Activated T-cell treated with anti-CD3 and anti-CD28 coated beads, Interleukin-2, amount 50 U/mL, for 4 hours (primary cell): Measurements from ENCODE around the gene OBSL1. TPM values are rescaled to one million over a fixed set of nuclear protein-coding genes. Genes with fewer than 3 reads are reported as not detected.

Experiments used
- ATAC-seq, 2 donors: fragments of 200-7000 bp; cut with Tn5 transposase; one replicate each; pipeline ENCODE4 v1.10.0; 2021
- DNase-seq: peaks from one replicate; pipeline ENCODE4 v3.0.0-alpha.2; 2020
- H3K27me3 Mint-ChIP-seq: one replicate; pipeline ENCODE4 v1.8.0; 2021; ENCODE audit warnings: low read depth, mixed read lengths
- H3K36me3 Mint-ChIP-seq: one replicate; pipeline ENCODE4 v1.8.0; 2022; ENCODE audit warnings: mixed read lengths; ENCODE audit not compliant: insufficient read depth
- H3K4me1 Mint-ChIP-seq: one replicate; pipeline ENCODE4 v1.8.0; 2021; ENCODE audit warnings: low read depth, mixed read lengths
- H3K4me3 Mint-ChIP-seq: one replicate; pipeline ENCODE4 v1.8.0; 2021; ENCODE audit warnings: mild to moderate bottlenecking, moderate library complexity, mixed read lengths
- H3K9me3 Mint-ChIP-seq: one replicate; pipeline ENCODE4 v1.8.0; 2021; ENCODE audit warnings: mixed read lengths
- total RNA-seq, 3 donors: library from RNA; stranded (reverse); gene quantifications; one replicate each; pipeline ENCODE4 v1.2.1, GENCODE V29; 2021

The OBSL1 gene
- total RNA-seq, 3 donors from 2014 or later, result 0.37 to 1.1 (median 0.60) TPM

DNA sequence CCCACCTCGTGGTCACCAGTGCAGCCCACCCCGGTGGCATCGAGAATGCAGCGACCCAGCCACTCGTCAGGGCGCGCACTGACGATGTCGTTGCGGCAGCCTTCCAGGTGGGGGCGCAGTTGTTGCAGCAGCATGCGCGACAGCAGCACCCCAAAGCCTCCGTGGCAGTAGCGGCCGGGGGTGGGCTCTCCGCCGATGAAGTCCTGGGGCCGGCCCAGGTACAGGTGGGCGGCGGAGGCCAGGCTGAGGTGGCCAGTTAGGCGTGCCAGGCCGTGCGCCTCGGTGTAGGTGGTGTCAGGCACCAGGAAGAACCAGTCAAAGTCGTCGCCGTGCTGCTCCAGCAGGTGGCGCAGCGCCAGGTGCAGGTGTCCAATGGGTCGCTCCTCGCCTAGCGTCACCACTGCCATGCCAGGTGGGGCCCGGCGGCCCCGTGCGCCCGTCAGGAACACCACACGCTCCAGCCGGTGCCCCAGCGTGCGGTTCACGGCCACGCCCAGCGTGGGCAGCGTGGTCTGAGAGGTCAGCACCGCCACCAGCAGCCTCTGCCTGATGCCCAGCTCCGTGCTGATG is 29.6 kb downstream of the OBSL1 start:
- H3K4me1 Mint-ChIP-seq, result peaks cover 25% of the 10 kb centered on the region
- H3K9me3 Mint-ChIP-seq, result no peaks in the 10 kb centered on the region
- peak overlapping the region; percentile 62 for H3K4me3 Mint-ChIP-seq
- DNase-seq (peak; percentile 84), ATAC-seq (peak; percentile 36 to 39)
- no peaks in the 10 kb centered on the region for H3K27me3 Mint-ChIP-seq
- peaks cover 15% of the 10 kb centered on the region for H3K36me3 Mint-ChIP-seq

DNA sequence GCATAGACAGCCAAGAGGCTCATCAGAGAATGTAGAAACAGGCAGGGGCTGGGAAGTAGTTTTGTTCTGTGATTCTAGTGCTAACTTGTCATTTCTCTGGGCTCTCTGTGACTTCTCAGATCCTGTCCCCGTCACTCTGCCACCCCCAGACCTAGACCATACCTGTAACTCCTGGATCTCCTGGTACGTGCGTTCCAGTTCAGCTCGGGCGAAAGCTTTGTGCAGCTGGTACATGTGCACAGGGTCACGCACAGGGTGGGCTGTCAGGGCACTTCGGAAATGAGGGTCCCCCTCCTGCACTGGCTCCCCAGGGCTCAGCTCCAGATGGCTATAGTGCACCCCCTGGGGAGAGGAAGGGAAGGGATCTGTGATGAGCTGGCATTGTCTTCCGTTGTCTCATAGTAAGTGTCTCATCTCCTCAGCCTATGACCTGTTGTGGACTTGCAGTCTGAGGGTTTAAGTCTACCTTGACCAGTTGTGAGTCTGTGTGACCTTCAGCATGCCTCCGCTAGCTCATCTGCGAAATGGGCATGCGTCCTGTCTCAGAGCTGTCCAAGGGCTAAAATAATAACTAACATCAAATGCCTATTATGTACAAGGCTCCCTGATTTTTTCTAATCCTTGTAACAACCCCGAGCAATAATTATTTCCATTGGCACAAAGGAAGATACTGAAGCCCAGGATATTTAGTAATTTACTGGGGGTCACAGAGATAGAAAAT is 30.4 kb downstream of the OBSL1 start:
- DNase-seq (no peak), ATAC-seq (no peak)
- Mint-ChIP-seq H3K36me3 (peaks cover 15% of the 10 kb centered on the region), H3K27me3 (no peaks in the 10 kb centered on the region), H3K4me1 (peaks cover 25% of the 10 kb centered on the region), H3K9me3 (no peaks in the 10 kb centered on the region), H3K4me3 (peak overlapping the region; percentile 37)

DNA sequence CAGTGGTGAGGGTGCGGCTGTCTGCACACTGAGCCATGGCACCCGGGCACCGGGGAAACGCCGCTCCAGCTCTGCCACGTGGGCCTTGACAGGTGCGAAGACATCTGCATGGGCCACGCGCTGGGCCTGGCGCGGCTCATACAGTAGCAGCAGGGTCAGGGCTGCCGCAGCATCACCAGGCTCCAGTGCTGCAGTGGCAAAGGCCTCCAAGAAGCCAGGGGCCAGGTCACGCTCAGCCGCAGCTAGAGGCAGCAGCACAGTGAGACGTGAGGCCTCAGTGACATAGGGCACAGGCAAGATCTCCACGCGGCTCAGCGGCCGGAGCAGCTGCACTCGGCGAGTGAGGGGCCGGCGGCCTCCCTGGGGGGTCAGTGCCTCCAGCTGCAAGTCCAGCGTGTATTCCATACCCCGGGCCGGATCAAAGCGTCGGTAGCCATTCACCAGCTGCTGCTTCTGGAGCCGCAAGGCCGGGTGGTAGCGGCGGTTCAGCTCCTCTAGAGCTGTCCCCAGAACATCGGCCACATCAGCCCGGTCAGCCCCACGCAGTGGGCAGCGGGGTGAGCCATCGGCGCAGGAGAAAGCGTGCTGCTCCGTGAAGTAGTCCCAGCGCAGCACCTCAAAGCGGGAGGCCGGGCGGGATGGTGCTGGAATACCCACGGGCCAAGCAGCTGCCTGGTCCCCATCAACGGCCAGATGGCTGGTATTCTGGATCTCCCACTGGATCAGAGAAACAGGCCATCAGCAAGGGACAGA is 31.2 kb downstream of the OBSL1 start:
- H3K9me3 Mint-ChIP-seq, result no peaks in the 10 kb centered on the region

DNA sequence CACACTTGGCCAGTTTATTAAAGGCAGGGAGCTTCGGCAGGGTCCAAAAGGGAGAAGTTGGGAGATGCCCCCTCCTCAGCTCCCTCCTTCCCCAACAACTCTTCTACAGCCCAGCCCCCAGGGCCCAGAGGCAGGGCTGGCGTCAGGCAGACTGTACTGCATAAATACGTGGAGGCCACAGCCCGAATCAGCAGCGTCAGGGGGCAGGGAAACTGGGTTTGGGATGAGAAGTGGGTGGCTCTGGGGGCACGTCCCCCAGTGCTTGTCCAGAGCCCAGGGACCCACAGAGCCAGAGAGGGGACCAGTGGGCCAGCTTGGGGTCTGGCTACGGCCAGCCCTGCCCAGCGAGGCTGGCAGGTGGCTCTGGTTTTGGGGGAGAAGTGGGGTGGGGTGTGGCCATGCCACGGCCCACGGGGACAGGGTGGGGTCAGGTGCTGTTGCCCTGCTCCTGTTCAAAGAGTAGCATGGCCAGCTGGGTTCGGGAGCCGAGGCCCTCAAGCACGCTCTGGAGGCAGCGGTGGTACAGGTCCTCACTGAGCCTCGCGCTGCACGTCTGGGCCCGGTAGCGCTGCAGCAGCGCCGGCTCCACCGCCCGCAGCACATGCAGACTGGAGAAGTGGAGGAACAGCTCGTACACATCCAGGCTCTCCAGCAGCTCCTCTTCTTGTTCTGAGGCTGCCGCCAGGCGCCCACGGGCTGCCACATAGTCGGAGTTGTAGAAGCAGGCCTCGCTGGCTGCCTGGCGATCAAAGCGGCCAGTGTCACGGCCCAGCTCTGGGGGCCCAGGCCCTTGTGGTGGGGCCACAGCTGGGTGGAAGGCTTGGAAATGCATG is 32.2 kb downstream of the OBSL1 start:
- Mint-ChIP-seq H3K4me1 (peaks cover 18% of the 10 kb centered on the region), H3K4me3 (no peak overlapping the region), H3K9me3 (no peaks in the 10 kb centered on the region), H3K27me3 (no peaks in the 10 kb centered on the region), H3K36me3 (peaks cover 15% of the 10 kb centered on the region)
- ATAC-seq (no peak), DNase-seq (no peak)

More for the DNA sequence above, 31.2 kb downstream of the OBSL1 start:
- Mint-ChIP-seq H3K36me3 (peaks cover 15% of the 10 kb centered on the region), H3K4me1 (peaks cover 25% of the 10 kb centered on the region), H3K4me3 (no peak overlapping the region), H3K27me3 (no peaks in the 10 kb centered on the region)
- ATAC-seq (no peak), DNase-seq (no peak)

DNA sequence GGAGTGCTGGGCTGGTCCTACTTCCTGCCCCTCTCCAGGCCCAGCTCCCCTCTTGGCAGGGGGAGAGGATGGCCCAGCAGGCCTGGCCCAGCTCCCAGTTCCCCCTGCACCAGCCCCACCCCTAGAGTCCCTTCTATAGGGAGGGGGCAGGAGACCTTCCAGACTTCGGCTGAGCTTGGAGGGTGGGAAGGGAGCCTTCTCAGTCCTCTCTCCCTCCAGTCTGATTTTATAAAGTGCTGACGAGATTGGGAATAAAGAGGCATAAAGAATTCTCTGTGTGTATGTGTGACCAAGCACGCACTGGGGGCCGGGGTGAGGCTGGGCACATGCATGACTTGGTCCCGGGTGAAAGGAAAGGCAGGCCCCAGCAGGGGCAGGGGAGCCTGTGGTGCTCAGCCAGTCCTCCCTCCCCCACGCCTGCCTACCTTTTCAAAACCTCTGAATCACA is 32.8 kb downstream of the OBSL1 start:
- Mint-ChIP-seq H3K27me3 (peaks cover 2% of the 10 kb centered on the region), H3K36me3 (peaks cover 15% of the 10 kb centered on the region), H3K4me1 (peaks cover 17% of the 10 kb centered on the region), H3K9me3 (no peaks in the 10 kb centered on the region), H3K4me3 (no peak overlapping the region)
- ATAC-seq, result no peak
- DNase-seq, result no peak

DNA sequence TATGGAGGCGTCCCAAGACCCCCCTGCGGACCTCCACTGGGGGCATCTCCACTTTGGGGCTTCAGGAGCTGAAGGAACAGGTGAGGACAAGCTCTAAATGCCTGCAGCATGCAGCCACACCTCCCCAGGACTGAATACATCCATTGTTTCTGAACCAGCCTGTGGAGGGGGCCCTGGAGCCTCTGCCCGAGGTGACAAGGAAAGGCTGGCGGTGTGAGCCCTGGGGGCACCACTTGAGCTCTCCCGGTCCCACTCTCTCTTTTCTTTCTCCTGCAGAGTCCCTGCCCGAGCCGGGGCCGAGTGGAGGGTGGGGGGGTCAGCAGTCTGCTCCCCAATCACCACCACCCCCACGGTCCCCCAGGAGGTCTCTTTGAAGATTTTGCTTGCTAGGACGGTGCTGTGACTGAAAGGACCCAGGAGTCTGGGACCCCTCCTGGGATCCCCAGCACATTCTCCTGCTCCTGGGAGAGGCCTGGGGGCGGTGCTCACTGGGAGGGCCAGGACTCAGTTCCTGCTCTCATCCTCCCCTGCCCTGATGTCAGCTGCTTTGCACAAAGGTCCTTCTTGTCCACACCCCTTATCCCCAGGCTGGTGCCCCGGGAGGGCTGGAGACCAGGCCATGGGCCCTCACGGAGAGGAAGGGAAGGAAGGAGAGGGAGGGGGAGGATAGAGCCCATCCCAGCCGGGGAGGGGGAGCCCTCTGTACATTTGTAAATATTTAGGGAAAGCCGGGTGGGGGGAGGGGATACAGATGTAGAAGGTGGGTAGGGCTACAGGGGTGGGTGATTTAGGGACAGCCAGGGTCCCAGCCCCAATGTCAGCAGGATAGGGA is 33.5 kb downstream of the OBSL1 start:
- DNase-seq (no peak), ATAC-seq (no peak)
- H3K4me3 Mint-ChIP-seq, result no peak overlapping the region
- H3K9me3 Mint-ChIP-seq, result no peaks in the 10 kb centered on the region
- H3K27me3 Mint-ChIP-seq, result peaks cover 3% of the 10 kb centered on the region
- H3K4me1 Mint-ChIP-seq, result peaks cover 17% of the 10 kb centered on the region
- H3K36me3 Mint-ChIP-seq, result peaks cover 15% of the 10 kb centered on the region

DNA sequence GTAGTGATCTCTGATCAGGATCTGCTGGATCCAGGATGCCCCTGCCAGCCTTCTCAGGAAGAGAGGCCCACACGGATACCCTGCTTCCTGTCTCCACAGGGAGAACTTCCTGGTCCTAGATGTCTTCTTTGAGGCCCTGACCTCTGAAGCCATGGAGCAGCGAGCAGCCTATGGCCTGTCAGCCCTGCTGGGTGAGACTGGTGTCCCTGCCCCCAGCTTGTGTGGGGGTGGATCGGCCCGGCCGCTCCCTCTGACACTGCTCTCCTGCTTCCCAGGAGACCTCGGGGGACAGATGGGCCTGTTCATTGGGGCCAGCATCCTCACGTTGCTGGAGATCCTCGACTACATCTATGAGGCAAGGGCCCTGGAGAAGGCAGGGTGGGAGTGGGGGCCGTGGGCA is 34.4 kb downstream of the OBSL1 start:
- H3K4me3 Mint-ChIP-seq, result no peak overlapping the region
- ATAC-seq (no peak), DNase-seq (no peak)
- H3K4me1 Mint-ChIP-seq, result peaks cover 7% of the 10 kb centered on the region
- H3K36me3 Mint-ChIP-seq, result peaks cover 15% of the 10 kb centered on the region
- H3K27me3 Mint-ChIP-seq, result peaks cover 7% of the 10 kb centered on the region
- no peaks in the 10 kb centered on the region for H3K9me3 Mint-ChIP-seq

DNA sequence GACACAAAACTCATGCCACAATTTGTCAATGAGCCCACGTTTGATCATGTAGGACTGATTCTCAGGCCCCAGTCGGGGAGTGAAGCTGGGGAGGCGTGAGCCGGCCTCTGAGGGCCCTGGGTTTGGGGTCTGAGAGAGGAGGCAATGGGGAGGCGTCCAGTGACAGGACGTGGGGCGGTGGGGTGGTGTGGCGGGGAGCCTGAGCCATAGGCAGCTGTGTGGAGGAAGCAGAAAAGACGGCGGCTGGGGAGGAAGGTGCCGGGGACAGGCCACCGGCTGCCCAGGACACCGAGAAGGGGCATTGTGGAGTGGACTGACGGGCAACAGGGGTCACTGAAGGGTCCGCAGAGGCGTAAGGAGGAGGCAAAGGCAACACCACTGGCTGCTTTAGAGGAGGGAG is 34.9 kb downstream of the OBSL1 start:
- Mint-ChIP-seq H3K27me3 (peaks cover 11% of the 10 kb centered on the region), H3K9me3 (no peaks in the 10 kb centered on the region), H3K4me3 (no peak overlapping the region), H3K36me3 (peaks cover 14% of the 10 kb centered on the region), H3K4me1 (peaks cover 5% of the 10 kb centered on the region)
- DNase-seq, result no peak
- ATAC-seq, result no peak

DNA sequence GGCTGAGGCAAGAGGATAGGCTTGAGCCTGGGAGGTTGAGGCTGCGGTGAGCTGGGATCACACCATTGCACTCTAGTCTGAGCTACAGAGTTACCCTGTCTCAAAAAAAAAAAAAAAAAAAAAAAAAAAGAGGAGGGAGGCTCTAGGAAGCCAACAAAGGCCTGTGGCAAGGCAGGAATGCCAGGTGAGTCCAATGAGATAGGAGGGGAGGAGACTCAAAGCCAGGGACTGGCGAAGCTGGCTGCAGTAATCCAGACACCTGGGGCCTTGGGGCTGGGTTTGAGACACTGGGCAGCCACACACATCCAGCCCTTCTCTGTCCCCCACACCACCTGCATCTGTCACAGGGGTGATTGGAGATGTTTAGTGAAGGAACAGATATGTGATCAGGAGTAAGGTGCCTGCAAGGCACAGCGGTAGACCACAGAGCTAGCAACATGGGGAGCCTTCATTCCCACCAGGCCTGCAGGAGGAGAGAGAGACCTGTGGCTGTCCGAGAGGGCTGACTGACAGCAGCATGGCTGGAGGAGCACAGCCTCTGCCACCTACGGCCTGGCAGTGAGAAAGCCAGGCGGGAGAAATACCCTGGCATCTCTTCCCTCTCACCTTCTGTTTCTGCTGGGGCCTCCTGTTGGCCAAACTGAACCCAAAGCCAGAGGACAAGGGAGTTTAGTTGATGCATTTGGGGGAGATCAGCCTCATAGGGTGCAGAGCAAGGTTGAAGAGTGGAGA is 37.2 kb downstream of the OBSL1 start:
- no peaks in the 10 kb centered on the region for H3K36me3 Mint-ChIP-seq
- no peak overlapping the region for H3K4me3 Mint-ChIP-seq
- H3K9me3 Mint-ChIP-seq, result no peaks in the 10 kb centered on the region
- H3K27me3 Mint-ChIP-seq, result peaks cover 33% of the 10 kb centered on the region
- no peaks in the 10 kb centered on the region for H3K4me1 Mint-ChIP-seq
- DNase-seq (no peak), ATAC-seq (no peak)

DNA sequence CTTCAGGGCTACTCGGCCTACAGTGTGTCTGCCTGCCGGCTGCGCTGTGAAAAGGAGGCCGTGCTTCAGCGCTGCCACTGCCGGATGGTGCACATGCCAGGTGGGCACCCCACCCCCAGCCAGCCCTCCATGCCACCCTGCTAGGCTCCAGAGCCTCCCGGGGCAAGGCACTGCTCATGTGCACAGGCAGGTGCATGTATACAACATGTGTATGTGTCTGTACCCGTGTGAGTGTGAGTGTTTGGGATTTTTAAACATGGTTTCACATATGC is 39.0 kb downstream of the OBSL1 start:
- no peak overlapping the region for H3K4me3 Mint-ChIP-seq
- peaks cover 50% of the 10 kb centered on the region for H3K27me3 Mint-ChIP-seq

DNA sequence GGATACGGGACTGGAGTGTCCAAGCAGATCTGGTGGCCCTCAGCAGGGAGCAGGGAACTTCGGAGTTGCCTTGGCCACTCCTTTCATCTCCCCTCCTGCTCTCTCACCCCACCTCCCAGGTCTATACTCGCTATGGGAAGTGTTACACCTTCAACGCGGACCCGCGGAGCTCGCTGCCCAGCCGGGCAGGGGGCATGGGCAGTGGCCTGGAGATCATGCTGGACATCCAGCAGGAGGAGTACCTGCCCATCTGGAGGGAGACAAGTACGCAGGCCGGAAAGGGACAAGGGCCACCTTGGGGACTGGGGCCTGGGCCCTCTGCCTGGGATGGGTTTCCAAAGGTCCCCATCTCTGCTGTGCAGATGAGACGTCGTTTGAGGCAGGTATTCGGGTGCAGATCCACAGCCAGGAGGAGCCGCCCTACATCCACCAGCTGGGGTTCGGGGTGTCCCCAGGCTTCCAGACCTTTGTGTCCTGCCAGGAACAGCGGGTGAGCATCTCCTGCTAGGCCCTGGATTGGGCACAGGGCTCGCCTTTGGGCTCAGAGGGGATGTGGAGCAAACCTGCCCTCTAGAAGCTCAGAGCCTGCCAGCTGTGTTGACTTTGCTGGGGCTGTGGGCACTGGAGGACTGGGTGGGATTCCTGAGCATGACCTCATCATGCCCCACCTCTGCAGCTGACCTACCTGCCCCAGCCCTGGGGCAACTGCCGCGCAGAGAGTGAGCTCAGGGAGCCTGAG is 39.5 kb downstream of the OBSL1 start:
- Mint-ChIP-seq H3K4me3 (no peak overlapping the region), H3K36me3 (no peaks in the 10 kb centered on the region), H3K27me3 (peaks cover 55% of the 10 kb centered on the region), H3K9me3 (no peaks in the 10 kb centered on the region), H3K4me1 (no peaks in the 10 kb centered on the region)
- DNase-seq (no peak), ATAC-seq (no peak)

More for the DNA sequence above, 39.0 kb downstream of the OBSL1 start:
- ATAC-seq, result no peak
- Mint-ChIP-seq H3K4me1 (no peaks in the 10 kb centered on the region), H3K36me3 (no peaks in the 10 kb centered on the region), H3K9me3 (no peaks in the 10 kb centered on the region)
- DNase-seq, result no peak

DNA sequence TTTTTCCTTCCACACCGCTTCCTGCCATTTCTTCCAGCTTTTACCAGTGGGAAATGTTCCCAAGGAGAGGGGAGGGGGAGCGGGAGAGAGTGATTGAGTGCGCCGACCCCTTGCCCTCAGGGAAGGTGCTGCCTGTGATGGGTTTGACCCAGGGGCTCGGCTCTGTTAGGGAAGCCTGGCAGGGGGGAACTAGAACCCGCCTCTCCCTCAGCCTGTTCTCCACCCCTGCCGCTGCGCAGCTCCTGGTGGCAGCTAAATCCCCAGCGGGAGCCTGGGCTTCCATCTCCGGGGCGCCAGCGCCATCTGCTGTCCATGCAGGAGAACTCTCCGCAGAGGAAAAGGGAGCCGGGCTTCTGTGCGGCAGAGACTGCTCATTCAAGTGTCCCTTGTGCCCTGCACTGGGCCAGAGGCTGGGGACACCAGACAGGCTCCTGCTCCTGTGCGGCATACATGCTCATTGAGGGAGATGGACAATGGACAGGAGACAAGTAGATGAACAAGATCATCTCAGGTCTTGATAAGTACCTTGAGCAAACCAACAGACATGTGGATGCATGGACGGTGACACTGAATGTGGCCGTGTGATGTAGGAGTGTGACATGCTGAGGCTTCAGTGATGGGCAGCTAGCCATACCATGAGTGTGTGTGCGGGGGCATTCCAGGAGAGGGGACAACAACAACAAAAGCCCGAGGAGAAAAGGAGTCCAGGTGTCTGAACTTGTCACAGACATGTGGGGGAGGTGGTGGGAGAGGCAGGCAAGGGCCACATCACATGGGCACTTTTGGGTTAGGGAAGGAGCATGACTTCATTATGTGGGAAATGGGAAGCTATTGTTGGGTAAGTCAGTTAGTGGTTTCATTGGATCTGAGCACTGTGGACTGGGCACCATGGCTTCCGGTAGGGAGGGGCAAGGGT is 41.0 kb downstream of the OBSL1 start:
- Mint-ChIP-seq H3K4me3 (no peak overlapping the region), H3K9me3 (no peaks in the 10 kb centered on the region), H3K27me3 (peaks cover 68% of the 10 kb centered on the region), H3K4me1 (no peaks in the 10 kb centered on the region), H3K36me3 (no peaks in the 10 kb centered on the region)
- DNase-seq (peak; percentile 86), ATAC-seq (peak; percentile 96 to 97)
